GM21825 (cell line): ENCODE measurements around the gene TCAIM.

Source experiments
- ATAC-seq: cut with Tn5 transposase; IDR thresholded peaks from one replicate; pipeline ENCODE4 v1.9.1; 2021; ENCODE audit warnings: mild to moderate bottlenecking, moderate library complexity; ENCODE audit not compliant: unreplicated experiment

Gene TCAIM, protein sequence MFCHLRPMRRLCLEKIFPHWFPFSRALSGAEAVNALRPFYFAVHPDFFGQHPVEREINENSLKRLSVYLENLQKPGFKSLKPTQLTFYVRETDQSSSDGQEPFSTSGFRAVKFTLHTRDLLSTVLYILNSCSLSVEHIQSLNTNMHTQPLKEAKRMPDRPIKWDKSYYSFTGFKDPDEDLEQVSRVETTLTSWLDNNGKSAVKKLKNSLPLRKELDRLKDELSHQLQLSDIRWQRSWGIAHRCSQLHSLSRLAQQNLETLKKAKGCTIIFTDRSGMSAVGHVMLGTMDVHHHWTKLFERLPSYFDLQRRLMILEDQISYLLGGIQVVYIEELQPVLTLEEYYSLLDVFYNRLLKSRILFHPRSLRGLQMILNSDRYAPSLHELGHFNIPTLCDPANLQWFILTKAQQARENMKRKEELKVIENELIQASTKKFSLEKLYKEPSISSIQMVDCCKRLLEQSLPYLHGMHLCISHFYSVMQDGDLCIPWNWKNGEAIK

GRCh38 chr3:44338010-44338827 is at the start of gene TCAIM:
TSS of gene TCAIM (plus strand) at chr3:44338766. CDS start at chr3:44354783, 16,017 bp downstream.
- peak; percentile 90 for ATAC-seq

GRCh38 chr3:44289882-44290462 is 48.6 kb upstream of the TCAIM start:
- ATAC-seq = no peak

- ATAC-seq = no peak
Observed at GRCh38 chr3:44292276-44292675, 46.3 kb upstream of the TCAIM start.

GRCh38 chr3:44292947-44293346 is 45.6 kb upstream of the TCAIM start:
- ATAC-seq = no peak

- no peak for ATAC-seq
Observed at GRCh38 chr3:44297255-44297654, 41.3 kb upstream of the TCAIM start.

GRCh38 chr3:44301746-44302145 is 36.8 kb upstream of the TCAIM start:
- ATAC-seq = no peak

DNA sequence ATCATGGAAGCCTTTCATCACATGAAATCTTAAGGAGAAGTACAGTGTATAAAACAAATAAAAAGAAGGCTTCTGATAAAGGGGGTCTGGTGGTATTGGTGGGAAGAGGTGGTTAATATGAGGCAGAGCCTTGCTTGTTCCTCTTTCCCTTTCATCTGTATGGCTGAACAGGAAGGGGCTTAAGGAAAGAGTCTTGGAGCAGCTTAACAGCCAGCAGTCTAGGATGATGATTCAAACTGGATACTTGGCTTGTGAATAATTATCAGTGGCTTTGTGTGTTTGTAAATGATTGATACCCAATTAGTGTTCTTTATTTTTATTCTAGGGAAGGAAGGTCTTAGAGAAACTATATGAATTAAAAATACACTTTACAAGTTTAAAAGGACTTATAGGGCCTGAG is 29.1 kb upstream of the TCAIM start:
- ATAC-seq = no peak

- no peak for ATAC-seq
Observed at GRCh38 chr3:44318891-44319311, 19.7 kb upstream of the TCAIM start.

DNA sequence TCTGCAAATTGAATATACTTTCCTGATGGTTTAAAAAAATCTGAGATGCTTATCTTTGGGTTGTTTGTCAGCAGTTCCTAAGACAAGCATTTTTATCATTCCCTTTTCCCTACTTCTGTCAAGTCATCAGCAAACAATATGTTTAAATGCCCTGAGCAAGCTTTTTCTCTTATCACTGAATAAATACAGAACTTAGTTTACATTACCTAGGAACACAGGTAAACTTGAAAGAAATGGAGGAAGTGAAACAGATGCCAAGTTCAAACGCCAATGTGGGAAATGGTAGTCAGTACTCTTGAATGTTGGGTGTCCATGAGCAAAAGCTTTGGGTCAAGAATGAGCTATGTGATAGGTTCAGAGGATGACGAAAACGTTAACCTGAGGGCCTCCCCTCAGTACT is 17.2 kb upstream of the TCAIM start:
- no peak for ATAC-seq

- ATAC-seq = no peak
Observed at GRCh38 chr3:44323341-44323955, 15.1 kb upstream of the TCAIM start.

DNA sequence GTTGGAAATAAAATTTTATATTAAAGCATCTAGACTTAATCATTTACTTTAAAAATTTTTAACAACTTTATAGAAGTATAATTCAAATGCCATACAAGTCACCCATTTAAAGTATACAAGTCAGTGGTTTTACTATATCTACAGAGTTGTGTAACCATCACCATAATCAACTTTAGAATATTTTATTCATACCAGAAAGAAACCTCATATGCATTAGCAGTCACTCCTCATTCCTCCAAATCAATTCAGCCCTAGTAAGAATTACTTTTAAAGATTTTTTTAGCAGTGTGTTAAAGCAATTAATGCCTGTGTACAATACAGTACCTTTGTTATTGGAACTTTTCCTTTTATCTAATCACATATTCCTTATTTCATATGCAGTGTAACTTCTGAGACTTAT is 14.0 kb upstream of the TCAIM start:
- ATAC-seq = no peak

DNA sequence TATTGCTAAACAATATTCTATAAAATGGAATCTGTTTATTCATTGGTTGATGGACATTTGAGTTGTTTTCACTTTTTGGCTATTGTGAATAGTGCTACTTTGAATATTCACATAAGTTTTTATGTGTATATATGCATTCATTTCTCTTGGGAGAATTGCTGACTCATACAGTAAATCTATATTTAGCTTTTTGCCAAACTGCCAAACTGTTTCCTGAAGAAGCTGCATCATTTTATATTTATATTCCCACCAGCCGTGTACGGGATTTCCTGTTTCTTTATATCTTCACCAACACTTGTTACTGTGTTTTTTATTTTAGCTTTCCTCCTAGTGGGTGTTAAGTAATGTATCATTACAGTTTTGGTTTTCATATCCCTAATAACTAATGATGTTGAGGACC is 12.5 kb upstream of the TCAIM start:
- ATAC-seq = no peak

DNA sequence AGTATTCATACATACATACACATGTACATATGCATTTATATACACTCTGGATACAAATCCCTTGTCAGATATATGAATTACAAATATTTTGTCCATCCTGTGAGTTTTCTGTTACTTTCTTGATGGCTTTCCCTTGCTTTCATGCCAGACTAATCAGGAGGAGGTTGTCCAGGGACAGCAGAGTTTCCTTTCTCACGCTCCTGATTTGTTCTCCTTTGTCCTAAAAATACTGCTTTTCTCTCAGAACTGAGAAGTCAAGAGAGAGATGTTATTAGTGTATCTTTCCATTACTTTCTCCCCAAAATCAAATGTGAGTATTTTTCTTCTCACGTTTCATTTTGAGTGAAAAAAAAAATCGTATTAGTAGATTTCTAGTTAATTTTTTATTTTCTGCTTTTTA is 12.1 kb upstream of the TCAIM start:
- ATAC-seq = no peak

DNA sequence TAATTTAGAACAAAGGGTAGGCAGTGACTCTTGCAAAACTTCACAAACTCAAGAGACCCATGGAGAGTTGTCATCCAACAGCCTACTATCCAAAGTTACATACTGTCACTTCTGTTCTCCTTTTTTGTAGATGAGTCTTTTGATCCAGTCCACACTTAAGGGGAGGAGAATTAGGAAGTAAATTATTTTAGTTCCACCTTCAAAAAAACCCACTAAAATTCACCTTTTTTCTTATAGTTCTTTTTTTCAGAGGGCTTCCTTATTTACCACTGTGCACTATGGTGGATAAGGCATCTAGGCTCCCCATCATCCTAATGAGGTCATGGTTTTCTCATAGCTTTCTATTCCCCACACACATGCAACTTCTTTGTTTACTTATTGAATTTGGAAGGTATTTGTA is 8.6 kb upstream of the TCAIM start:
- ATAC-seq = no peak

GRCh38 chr3:44330444-44330843 is 8.1 kb upstream of the TCAIM start:
- ATAC-seq = no peak

DNA sequence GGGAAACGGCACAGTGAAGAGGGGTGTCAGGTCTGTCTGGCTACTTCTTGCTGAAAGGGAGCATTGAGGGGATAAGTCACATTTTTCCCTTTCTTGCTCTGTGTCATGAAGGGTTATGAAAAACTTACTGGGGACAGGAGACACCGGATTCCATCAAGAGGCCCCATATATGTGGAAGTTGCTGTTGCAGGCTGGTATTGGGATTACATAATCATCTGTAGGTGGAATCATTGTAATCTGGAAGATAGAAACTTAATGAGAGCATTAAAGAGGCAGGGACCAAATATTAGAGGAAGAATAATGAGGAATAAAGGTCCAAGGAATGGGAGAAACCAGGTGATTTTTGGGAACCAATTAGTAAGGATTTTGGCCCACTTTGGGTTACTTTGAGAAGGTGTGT is 4.2 kb upstream of the TCAIM start:
- ATAC-seq = no peak

GRCh38 chr3:44337248-44337785 is 1.2 kb upstream of the TCAIM start:
- ATAC-seq = no peak

DNA sequence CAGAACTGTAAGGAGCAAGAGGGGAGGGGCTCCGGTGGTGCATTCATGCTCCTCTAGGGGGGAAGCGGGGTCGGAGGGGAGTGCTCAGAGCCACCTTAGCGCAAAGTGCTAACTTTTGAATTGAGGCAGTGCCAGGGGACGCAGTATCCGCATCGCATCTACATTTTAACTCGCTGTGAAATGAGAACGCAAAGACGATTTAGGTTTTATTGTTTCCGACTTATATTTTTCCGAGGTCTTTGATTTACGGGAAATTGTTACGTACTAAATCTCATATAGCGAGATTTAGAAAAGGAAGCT is 212 bp downstream of the TCAIM start:
- no peak for ATAC-seq

DNA sequence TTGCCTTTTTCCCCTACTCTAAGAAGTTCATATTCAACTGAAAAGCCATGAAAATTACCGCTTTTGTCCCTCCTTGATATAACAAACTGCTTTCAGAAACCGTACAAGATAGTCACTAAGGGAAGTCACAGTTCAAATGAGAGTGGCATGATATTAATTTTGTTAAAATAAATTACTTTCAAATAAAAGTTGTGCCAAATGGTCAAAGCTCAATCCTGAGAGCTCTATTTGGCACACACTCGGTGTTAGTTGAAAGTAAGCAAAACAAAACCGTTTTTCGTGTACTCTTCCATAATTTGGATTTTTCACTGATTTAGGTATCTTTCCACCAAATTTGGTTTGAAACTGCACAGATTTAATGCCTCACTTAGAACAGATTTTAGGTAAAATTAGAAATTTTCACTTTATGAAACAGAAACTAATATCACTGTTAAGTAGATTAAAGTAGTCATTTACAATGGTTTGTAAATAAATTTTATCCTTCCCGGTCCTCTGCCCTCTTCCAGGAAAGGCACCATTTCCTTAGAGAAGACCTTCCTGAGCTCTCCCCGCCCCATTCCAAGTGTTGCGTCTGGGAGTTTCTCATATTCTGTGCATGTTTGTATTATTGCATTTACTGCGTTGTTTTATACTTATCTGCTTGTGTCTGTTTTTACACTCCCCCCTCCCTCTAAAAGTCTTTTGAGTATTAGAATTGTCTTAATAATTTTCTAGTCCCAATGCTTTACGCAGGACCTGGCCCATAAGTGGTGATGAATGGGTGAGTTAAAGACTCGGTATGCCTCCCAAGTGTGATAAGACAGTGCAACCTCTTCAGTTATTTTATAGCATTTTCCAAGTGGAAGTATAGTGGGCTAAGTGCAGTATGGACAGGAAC is 853 bp downstream of the TCAIM start:
- no peak for ATAC-seq

- ATAC-seq = no peak
Observed at GRCh38 chr3:44340058-44340395, 1.5 kb downstream of the TCAIM start.
